A549 (cell line): ENCODE measurements around the gene DNAH8. TPM values are rescaled to one million over a fixed set of nuclear protein-coding genes. Genes with fewer than 3 reads are reported as not detected.

Experiments used
- ATAC-seq, 2 experiments: fragments of 200-7000 bp in 1 of 2; fragments of >200 bp in 1 of 2; cut with Nextera tagmentation in 1 of 2; cut with Tn5 transposase in 1 of 2; 3 replicates each; pipeline versions ENCODE4 v1.8.0 to v1.9.1; 2018 to 2020; ENCODE audit warnings: mild to moderate bottlenecking in 1 of 2, moderate library complexity in 1 of 2
- CTCF ChIA-PET: fragments of 300-600 bp; sonication (Branson Sonifier 250); formaldehyde crosslinking; extraction: SDS; loops from one replicate; lab custom pipeline; 2021; ENCODE audit warnings: antibody characterized with exemption, inconsistent platforms; lab: Yijun Ruan, JAX
- POLR2A ChIA-PET: fragments of 350-600 bp; formaldehyde crosslinking; extraction: SDS; loops from one replicate; lab custom pipeline; 2021; ENCODE audit warnings: antibody characterized with exemption, inconsistent platforms; lab: Yijun Ruan, JAX
- DNase-seq, 2 experiments: peaks; one replicate each; pipeline versions ENCODE4 v3.0.0 to v3.0.0-alpha.2; 2011 to 2016; ENCODE audit warnings: low read depth in 1 of 2, low spot score in 1 of 2
- FAIRE-seq: peaks from 2 replicates; lab custom pipeline; 2011; peaks lifted over from hg19 to GRCh38; lab: Jason Lieb, UNC
- H3K27ac ChIP-seq, 2 experiments: fragments of >200 bp; sonication (Bioruptor Twin); formaldehyde crosslinking; 3 replicates each; pipeline ENCODE4 v1.5.1; 2016 to 2017
- H3K4me1 ChIP-seq: fragments of >200 bp; sonication (Bioruptor Twin); formaldehyde crosslinking; 3 replicates; pipeline ENCODE4 v1.6.1; 2016
- H3K4me2 ChIP-seq: fragments of >200 bp; sonication (Bioruptor Twin); formaldehyde crosslinking; 3 replicates; pipeline ENCODE4 v1.6.1; 2016
- H3K4me3 ChIP-seq: fragments of >200 bp; sonication (Bioruptor Twin); formaldehyde crosslinking; 3 replicates; pipeline ENCODE4 v1.5.1; 2016
- H3K9me3 ChIP-seq: fragments of >200 bp; sonication (Bioruptor Twin); formaldehyde crosslinking; 3 replicates; pipeline ENCODE4 v1.6.1; 2016
- BCL3 ChIP-seq: fragments of >200 bp; sonication (Bioruptor Twin); formaldehyde crosslinking; IDR thresholded peaks from 3 replicates; pipeline ENCODE4 v1.6.1; 2016
- BHLHE40 ChIP-seq: IDR thresholded peaks from 2 replicates; pipeline ENCODE4 v1.6.1; 2012; ENCODE audit warnings: low read depth, low read length, inconsistent platforms
- EP300 ChIP-seq, 2 experiments: fragments of >200 bp; sonication (Bioruptor Twin); formaldehyde crosslinking; IDR thresholded peaks; 2 replicates in 1 of 2; 3 replicates in 1 of 2; pipeline ENCODE4 v1.6.1; 2016 to 2017
- FOSB ChIP-seq: fragments of 250-450 bp; sonication (Bioruptor Pico); IDR thresholded peaks from 2 replicates; pipeline ENCODE4 v1.5.0; 2020; ENCODE audit warnings: mild to moderate bottlenecking, moderate library complexity
- HEYL ChIP-seq: fragments of 250-450 bp; sonication (Bioruptor Pico); IDR thresholded peaks from 2 replicates; pipeline ENCODE4 v1.8.0; 2021; ENCODE audit warnings: mild to moderate bottlenecking, moderate library complexity
- HOXB13 ChIP-seq: fragments of 250-450 bp; sonication (Bioruptor Pico); IDR thresholded peaks from 2 replicates; pipeline ENCODE4 v1.5.0; 2020; ENCODE audit warnings: low read depth, mild to moderate bottlenecking, moderate library complexity
- HOXB5 ChIP-seq: fragments of 250-450 bp; sonication (Bioruptor Pico); IDR thresholded peaks from 2 replicates; pipeline ENCODE4 v1.5.0; 2020; ENCODE audit warnings: mild to moderate bottlenecking, moderate library complexity
- JUNB ChIP-seq: fragments of >200 bp; sonication (Bioruptor Twin); formaldehyde crosslinking; IDR thresholded peaks from 2 replicates; pipeline ENCODE4 v1.6.1; 2016
- MAX ChIP-seq: IDR thresholded peaks from 2 replicates; pipeline ENCODE4 v1.6.1; 2012
- MAZ ChIP-seq: fragments of 150-350 bp; IDR thresholded peaks from 2 replicates; pipeline ENCODE4 v1.6.1; 2014; ENCODE audit warnings: antibody characterized with exemption, low read depth, low read length, borderline replicate concordance
- MYC ChIP-seq: IDR thresholded peaks from 2 replicates; pipeline ENCODE4 v1.6.1; 2012; ENCODE audit warnings: mild to moderate bottlenecking, inconsistent platforms, low read length, improper control_type of control experiment, borderline replicate concordance
- NR3C1 ChIP-seq: fragments of >200 bp; sonication (Bioruptor Twin); formaldehyde crosslinking; IDR thresholded peaks from 3 replicates; pipeline ENCODE4 v1.6.1; 2017
- PHF8 ChIP-seq: fragments of 200-600 bp; sonication (generic); IDR thresholded peaks from 2 replicates; pipeline ENCODE4 v1.6.1; 2016; ENCODE audit warnings: low read depth, mild to moderate bottlenecking, antibody characterized with exemption, moderate library complexity, borderline replicate concordance
- RAD21 ChIP-seq, 2 experiments: fragments of >200 bp in 1 of 2; sonication (Bioruptor Twin) in 1 of 2; formaldehyde crosslinking in 1 of 2; IDR thresholded peaks in 1 of 2; conservative IDR thresholded peaks in 1 of 2; 2 replicates in 1 of 2; 3 replicates in 1 of 2; pipeline ENCODE4 v1.6.1; 2012 to 2018; ENCODE audit warnings: inconsistent platforms in 1 of 2
- RARB ChIP-seq: fragments of 250-450 bp; sonication (Bioruptor Pico); IDR thresholded peaks from 2 replicates; pipeline ENCODE4 v1.8.0; 2021; ENCODE audit warnings: mild to moderate bottlenecking, moderate library complexity
- TFCP2L1 ChIP-seq: fragments of 250-450 bp; sonication (Bioruptor Pico); IDR thresholded peaks from 2 replicates; pipeline ENCODE4 v1.5.0; 2021; ENCODE audit warnings: mild to moderate bottlenecking
- USF2 ChIP-seq: fragments of 450-650 bp; IDR thresholded peaks from 2 replicates; pipeline ENCODE4 v1.6.1; 2014; ENCODE audit warnings: antibody characterized with exemption
- ZFP36 ChIP-seq: fragments of 450-650 bp; IDR thresholded peaks from 2 replicates; pipeline ENCODE4 v1.6.1; 2014; ENCODE audit warnings: borderline replicate concordance; ENCODE audit not compliant: partially characterized antibody
- ZSCAN20 ChIP-seq: fragments of 250-450 bp; sonication (Bioruptor Pico); IDR thresholded peaks from 2 replicates; pipeline ENCODE4 v1.8.0; 2022; ENCODE audit warnings: mild to moderate bottlenecking, moderate library complexity
- WGBS: methylation state at CpG from one replicate; pipeline ENCODE4 v1.1.6; 2017; ENCODE audit errors: missing lambda C conversion rate; 5-methylcytosine and 5-hydroxymethylcytosine counted together
- polyA plus RNA-seq, 4 experiments: library from polyadenylated mRNA; depleted of rRNA in 3 of 4; stranded (reverse); fragments of >200 nt; fragmentation: RNase III in 1 of 4; extraction: RNeasy Plus Mini Kit Qiagen cat#74134 plus additional on column Dnase treatment in 1 of 4; gene quantifications; 2 replicates in 3 of 4; 3 replicates in 1 of 4; pipeline ENCODE4 v1.2.3, GENCODE V29; 2011 to 2017

DNAH8 gene
- polyA plus RNA-seq, 2 of the 4 experiments (the other 2 are of a cell fraction), result not detected

GRCh38 chr6:38719358-38719757, 4.2 kb downstream of the DNAH8 start:
- H3K4me1 ChIP-seq, result no peaks in the 10 kb centered on the region
- no CpG with 5 or more reads among the region's 1 CpG for WGBS
- no peak for DNase-seq
- no peak for ATAC-seq
- H3K9me3 ChIP-seq, result no peaks in the 10 kb centered on the region
- no peak for FAIRE-seq
- CTCF ChIA-PET, result interaction anchor here (1.4 kb wide), 1 partner anchor 11 kb away, joined by 3 read pairs; no protein-coding TSS in a partner anchor
- TF ChIP-seq HOXB13 (CRISPR knock-in tag), result no peak
- TF ChIP-seq BCL3, result no peak
- TF ChIP-seq HOXB5 (CRISPR knock-in tag), result no peak
- TF ChIP-seq TFCP2L1 (CRISPR knock-in tag), result no peak
- TF ChIP-seq MYC, result no peak
- no peak for TF ChIP-seq BHLHE40
- no peak for TF ChIP-seq HEYL
- TF ChIP-seq PHF8, result no peak
- no peak for TF ChIP-seq FOSB (CRISPR knock-in tag)
- H3K27ac ChIP-seq, result no peak overlapping the region
- POLR2A ChIA-PET, result no interaction called here
- no peak overlapping the region for H3K4me3 ChIP-seq
- no peak overlapping the region for H3K4me2 ChIP-seq

- FAIRE-seq, result no peak
- no peak overlapping the region for H3K4me2 ChIP-seq
- H3K4me3 ChIP-seq, result no peak overlapping the region
- H3K27ac ChIP-seq, result no peak overlapping the region
- 0% methylated on average over 2 of the region's 2 CpGs for WGBS
- TF ChIP-seq RAD21 (conservative IDR thresholded peaks at IDR 0.05 in 1 of 2, IDR thresholded peaks at IDR 0.05 in 1 of 2) (peak in 1 of 2 experiments; percentile 21; a peak in 1 of 5 replicates), JUNB (no peak), MAZ (no peak)
- no peaks in the 10 kb centered on the region for H3K4me1 ChIP-seq
- ATAC-seq, result no peak
- no peaks in the 10 kb centered on the region for H3K9me3 ChIP-seq
- ChIA-PET POLR2A (no interaction called here), CTCF (interaction anchor here (1.4 kb wide), 1 partner anchor 12 kb away, joined by 3 read pairs; no protein-coding TSS in a partner anchor)
- DNase-seq, result peak in 1 of 2 experiments; percentile 10
Observed at GRCh38 chr6:38720295-38720694, 5.2 kb downstream of the DNAH8 start.

GRCh38 chr6:38722038-38722437, 6.9 kb downstream of the DNAH8 start:
- ChIA-PET CTCF (no interaction called here), POLR2A (no interaction called here)
- ATAC-seq, result no peak
- H3K4me3 ChIP-seq, result no peak overlapping the region
- no peak for FAIRE-seq
- no peaks in the 10 kb centered on the region for H3K4me1 ChIP-seq
- TF ChIP-seq RARB (CRISPR knock-in tag), result no peak
- TF ChIP-seq FOSB (CRISPR knock-in tag), result no peak
- H3K9me3 ChIP-seq, result no peaks in the 10 kb centered on the region
- no peak for DNase-seq
- H3K27ac ChIP-seq, result no peak overlapping the region
- WGBS, result 21% methylated on average over 3 of the region's 3 CpGs
- H3K4me2 ChIP-seq, result no peak overlapping the region

GRCh38 chr6:38722727-38723334, 7.7 kb downstream of the DNAH8 start:
- no peak for TF ChIP-seq MAX
- TF ChIP-seq ZSCAN20 (CRISPR knock-in tag), result no peak
- no peak for TF ChIP-seq USF2
- TF ChIP-seq BCL3, result no peak
- no peak for TF ChIP-seq NR3C1
- no peak for TF ChIP-seq ZFP36
- no peak for TF ChIP-seq EP300 (IDR thresholded peaks at IDR 0.05)
- H3K4me1 ChIP-seq, result no peaks in the 10 kb centered on the region
- no peak for FAIRE-seq
- H3K9me3 ChIP-seq, result no peaks in the 10 kb centered on the region
- ChIA-PET POLR2A (no interaction called here), CTCF (no interaction called here)
- ATAC-seq, result no peak
- H3K27ac ChIP-seq, result no peak overlapping the region
- H3K4me3 ChIP-seq, result no peak overlapping the region
- DNase-seq, result no peak
- 75% methylated on average over 26 of the region's 26 CpGs for WGBS
- no peak overlapping the region for H3K4me2 ChIP-seq
